DOHH2 (cell line): ENCODE results near the gene MMP15.

ENCODE experiments used
- H3F3A ChIP-seq: fragments of 200-600 bp; sonication (generic), shearing (Covaris generic); 2 replicates; pipeline ENCODE4 v1.6.0; 2016; ENCODE audit warnings: antibody characterized with exemption, mild to moderate bottlenecking; ENCODE audit not compliant: control insufficient read depth, insufficient read depth
- H3K27ac ChIP-seq: fragments of 200-600 bp; sonication (generic); 2 replicates; pipeline ENCODE4 v1.5.1; 2014; ENCODE audit warnings: low read depth, mild to moderate bottlenecking, low read length, moderate library complexity
- H3K27me3 ChIP-seq: fragments of 200-600 bp; sonication (generic); 2 replicates; pipeline ENCODE4 v1.6.1; 2014; ENCODE audit warnings: mild to moderate bottlenecking, low read length, mixed read lengths; ENCODE audit not compliant: control insufficient read depth
- H3K36me3 ChIP-seq: fragments of 200-600 bp; sonication (generic); 2 replicates; pipeline ENCODE4 v1.6.1; 2014; ENCODE audit warnings: mild to moderate bottlenecking, low read length, moderate library complexity, mixed read lengths; ENCODE audit not compliant: control insufficient read depth
- H3K4me1 ChIP-seq: fragments of 200-600 bp; sonication (generic); 2 replicates; pipeline ENCODE4 v1.6.1; 2014; ENCODE audit warnings: mild to moderate bottlenecking, low read length, mixed read lengths; ENCODE audit not compliant: control insufficient read depth
- H3K4me2 ChIP-seq: fragments of 200-600 bp; sonication (generic); 2 replicates; pipeline ENCODE4 v1.6.0; 2014; ENCODE audit warnings: mild to moderate bottlenecking, low read length, moderate library complexity
- H3K4me3 ChIP-seq: fragments of 200-600 bp; sonication (generic); 2 replicates; pipeline ENCODE4 v1.5.1; 2014; ENCODE audit warnings: mild to moderate bottlenecking, low read length, mixed read lengths
- H3K79me2 ChIP-seq: fragments of 200-600 bp; sonication (generic); 2 replicates; pipeline ENCODE4 v1.6.1; 2014; ENCODE audit warnings: mild to moderate bottlenecking, low read length, mixed read lengths; ENCODE audit not compliant: control insufficient read depth
- H3K9me2 ChIP-seq: fragments of 200-600 bp; sonication (generic); replicated peaks from 2 replicates; pipeline ENCODE4 v1.6.1; 2014; ENCODE audit warnings: mild to moderate bottlenecking, low read length, mixed read lengths; ENCODE audit not compliant: control insufficient read depth
- H3K9me3 ChIP-seq: fragments of 200-600 bp; sonication (generic); 2 replicates; pipeline ENCODE4 v1.6.1; 2014; ENCODE audit warnings: antibody characterized with exemption, low read length, mixed read lengths; ENCODE audit not compliant: control insufficient read depth, insufficient read depth
- H4K20me1 ChIP-seq: fragments of 200-600 bp; sonication (generic); 2 replicates; pipeline ENCODE4 v1.6.0; 2014; ENCODE audit warnings: low read depth, mild to moderate bottlenecking, antibody characterized with exemption, low read length, moderate library complexity; ENCODE audit not compliant: control insufficient read depth, insufficient read depth
- EZH2phosphoT487 ChIP-seq: fragments of 200-600 bp; sonication (generic); IDR thresholded peaks from 2 replicates; pipeline ENCODE4 v1.6.1; 2017; ENCODE audit warnings: borderline replicate concordance, mild to moderate bottlenecking, antibody characterized with exemption, low read length, moderate library complexity, mixed read lengths
- TF ChIP-seq, protein P1 (sequence below): fragments of 200-600 bp; sonication (generic); IDR thresholded peaks from one replicate; pipeline ENCODE4 v1.5.1; 2014; ENCODE audit warnings: antibody characterized with exemption, mild to moderate bottlenecking, low read depth, low read length; ENCODE audit not compliant: poor library complexity, severe bottlenecking

The MMP15 gene

DNA sequence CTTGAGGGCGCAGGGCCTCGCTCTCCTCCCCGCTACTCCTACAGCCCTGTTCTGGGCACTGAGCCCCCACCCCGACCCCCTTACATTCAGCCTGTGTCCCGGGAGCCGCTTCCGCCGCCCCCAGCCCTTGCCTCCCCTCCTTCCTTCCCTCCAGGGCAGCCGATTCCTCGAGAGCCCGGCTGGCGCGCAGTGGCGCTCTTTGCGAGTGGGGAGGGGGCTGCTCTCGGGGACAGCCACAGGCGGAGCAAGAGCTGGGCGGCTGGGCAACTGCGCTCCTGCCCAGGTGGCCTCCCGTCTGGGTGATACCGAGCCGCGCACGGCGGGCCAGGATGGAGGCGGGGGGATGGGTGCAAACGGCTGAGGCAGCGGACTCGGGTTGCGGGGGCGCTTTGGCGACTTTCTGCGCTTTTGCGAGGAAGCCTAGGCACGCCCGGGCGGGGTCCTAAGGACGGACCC is 1.2 kb downstream of the MMP15 start:
- Histone ChIP-seq H3K27ac (no peak overlapping the region), H3K9me3 (no peaks in the 10 kb centered on the region), H3F3A (0 out of 2 replicates have a peak, but pooled peaks cover 3% of the 10 kb centered on the region), H3K79me2 (no peaks in the 10 kb centered on the region; the same call in 1 of the 2 replicates), H3K36me3 (no peaks in the 10 kb centered on the region), H3K9me2 (no peaks in the 10 kb centered on the region), H3K27me3 (peaks cover 16% of the 10 kb centered on the region), H3K4me3 (peak overlapping the region; percentile 74), H3K4me1 (peaks cover 22% of the 10 kb centered on the region), H4K20me1 (no peaks in the 10 kb centered on the region), H3K4me2 (peak overlapping the region; percentile 79)
- TF ChIP-seq, protein P1, sequence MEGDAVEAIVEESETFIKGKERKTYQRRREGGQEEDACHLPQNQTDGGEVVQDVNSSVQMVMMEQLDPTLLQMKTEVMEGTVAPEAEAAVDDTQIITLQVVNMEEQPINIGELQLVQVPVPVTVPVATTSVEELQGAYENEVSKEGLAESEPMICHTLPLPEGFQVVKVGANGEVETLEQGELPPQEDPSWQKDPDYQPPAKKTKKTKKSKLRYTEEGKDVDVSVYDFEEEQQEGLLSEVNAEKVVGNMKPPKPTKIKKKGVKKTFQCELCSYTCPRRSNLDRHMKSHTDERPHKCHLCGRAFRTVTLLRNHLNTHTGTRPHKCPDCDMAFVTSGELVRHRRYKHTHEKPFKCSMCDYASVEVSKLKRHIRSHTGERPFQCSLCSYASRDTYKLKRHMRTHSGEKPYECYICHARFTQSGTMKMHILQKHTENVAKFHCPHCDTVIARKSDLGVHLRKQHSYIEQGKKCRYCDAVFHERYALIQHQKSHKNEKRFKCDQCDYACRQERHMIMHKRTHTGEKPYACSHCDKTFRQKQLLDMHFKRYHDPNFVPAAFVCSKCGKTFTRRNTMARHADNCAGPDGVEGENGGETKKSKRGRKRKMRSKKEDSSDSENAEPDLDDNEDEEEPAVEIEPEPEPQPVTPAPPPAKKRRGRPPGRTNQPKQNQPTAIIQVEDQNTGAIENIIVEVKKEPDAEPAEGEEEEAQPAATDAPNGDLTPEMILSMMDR: peak; percentile 12
- TF ChIP-seq EZH2phosphoT487: no peak

DNA sequence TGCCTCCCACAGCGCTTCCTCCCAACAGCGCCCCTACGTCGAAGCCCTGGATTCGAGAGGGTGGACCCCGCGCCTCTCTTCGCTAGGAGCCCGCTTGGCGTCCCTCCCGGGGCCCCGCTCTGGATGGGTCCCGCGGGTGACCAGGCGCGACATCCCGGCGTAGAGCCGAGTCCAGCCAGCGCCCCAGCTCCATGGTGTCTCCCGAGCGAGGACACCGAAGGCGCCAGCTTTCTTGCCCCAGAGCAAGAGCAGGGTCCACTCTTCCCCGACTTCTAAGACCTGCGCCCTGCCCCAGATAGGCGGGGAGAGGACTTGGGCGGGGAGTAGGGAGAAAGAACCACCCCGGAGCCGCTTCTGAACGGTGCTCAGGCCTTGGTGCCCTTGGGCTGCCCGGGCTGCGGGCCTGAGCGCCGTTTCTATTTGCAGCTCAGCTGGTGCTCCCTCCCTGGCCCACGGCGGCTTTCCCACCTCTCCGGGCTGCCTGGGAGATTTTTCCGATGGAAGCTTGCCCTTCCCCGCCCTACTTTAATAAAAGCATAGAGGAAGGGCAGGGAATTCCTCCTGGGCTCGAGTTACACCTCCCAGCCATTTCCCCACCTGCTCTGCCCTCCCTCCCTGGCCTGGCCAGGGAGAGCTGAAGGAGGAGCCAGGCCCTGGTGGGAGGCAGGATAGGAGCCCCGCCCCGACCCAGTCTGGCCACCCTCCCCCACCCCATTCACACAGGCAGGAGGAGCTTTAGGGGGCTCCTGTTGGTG is 1.8 kb downstream of the MMP15 start:
- no peaks in the 10 kb centered on the region for H3K9me2 ChIP-seq
- no peaks in the 10 kb centered on the region for H3K36me3 ChIP-seq
- peaks cover 16% of the 10 kb centered on the region for H3K27me3 ChIP-seq
- H3K4me1 ChIP-seq: peaks cover 28% of the 10 kb centered on the region
- 0 out of 2 replicates have a peak, but pooled peaks cover 3% of the 10 kb centered on the region for H3F3A ChIP-seq
- peak overlapping the region; percentile 79 for H3K4me2 ChIP-seq
- no peaks in the 10 kb centered on the region for H3K9me3 ChIP-seq
- no peaks in the 10 kb centered on the region for H4K20me1 ChIP-seq
- H3K79me2 ChIP-seq: peaks cover under 1% of the 10 kb centered on the region; the same call in 1 of the 2 replicates
- TF ChIP-seq, protein P1: no peak
- no peak for TF ChIP-seq EZH2phosphoT487
- H3K4me3 ChIP-seq: peak overlapping the region; percentile 74
- H3K27ac ChIP-seq: no peak overlapping the region

DNA sequence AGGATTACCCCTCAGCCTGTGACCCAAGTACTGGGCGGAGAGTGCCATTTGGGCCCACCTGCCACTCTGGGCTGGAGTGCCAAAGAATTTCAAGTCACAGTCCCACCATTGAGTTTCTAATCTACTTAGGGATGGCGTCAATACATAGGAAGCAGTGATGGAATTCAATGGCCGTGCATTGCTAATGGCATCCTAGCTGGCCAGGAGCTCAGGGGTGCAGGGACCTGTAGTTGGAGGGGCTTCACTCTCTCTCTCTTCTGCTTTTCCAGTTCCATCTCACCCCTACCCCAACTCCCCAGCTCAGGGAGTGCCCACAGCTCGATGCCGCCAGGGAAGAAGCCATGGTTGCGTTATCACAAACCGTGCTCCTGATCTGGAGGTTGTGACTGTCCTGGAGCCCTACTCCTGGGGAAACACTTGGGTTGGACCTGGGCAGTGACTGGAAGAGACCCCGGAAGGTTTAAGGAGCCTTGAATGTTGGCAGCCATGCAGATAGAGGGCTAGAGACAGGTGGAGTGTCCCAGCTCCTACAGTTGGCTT is 2.4 kb downstream of the MMP15 start:
- H3K79me2 ChIP-seq: peaks cover 3% of the 10 kb centered on the region; the same call in 1 of the 2 replicates
- TF ChIP-seq, protein P1: no peak
- no peak for TF ChIP-seq EZH2phosphoT487
- H3K27me3 ChIP-seq: peaks cover 16% of the 10 kb centered on the region
- no peaks in the 10 kb centered on the region for H3K9me3 ChIP-seq
- no peak overlapping the region for H3K27ac ChIP-seq
- H3K36me3 ChIP-seq: no peaks in the 10 kb centered on the region
- H3K4me3 ChIP-seq: no peak overlapping the region
- H3K4me2 ChIP-seq: no peak overlapping the region
- H3F3A ChIP-seq: 0 out of 2 replicates have a peak, but pooled peaks cover 3% of the 10 kb centered on the region
- no peaks in the 10 kb centered on the region for H4K20me1 ChIP-seq
- H3K4me1 ChIP-seq: peaks cover 34% of the 10 kb centered on the region
- no peaks in the 10 kb centered on the region for H3K9me2 ChIP-seq
